Skeletal muscle tissue (tissue), 4 donors: ENCODE results near the gene MEDAG. TPM values are rescaled to one million over a fixed set of nuclear protein-coding genes. Genes with fewer than 3 reads are reported as not detected.
A peak's percentile ranks its signal among the peaks of the same experiment; 100 is the strongest.

ENCODE experiments used
- H3K27ac ChIP-seq: one replicate; pipeline ENCODE4 v1.7.0; 2013; ENCODE audit warnings: mild to moderate bottlenecking, low read depth, low read length, inconsistent platforms
- H3K27me3 ChIP-seq, 3 donors: one replicate each; pipeline ENCODE4 v1.7.0; 2013; ENCODE audit warnings: low read length in 3 of 3; ENCODE audit not compliant: control insufficient read depth in 3 of 3, insufficient read depth in 3 of 3
- H3K36me3 ChIP-seq, 3 donors: one replicate each; pipeline ENCODE4 v1.7.0; 2013; ENCODE audit warnings: low read length in 3 of 3; ENCODE audit not compliant: control insufficient read depth in 3 of 3, insufficient read depth in 3 of 3
- H3K4me1 ChIP-seq, 3 donors: one replicate each; pipeline ENCODE4 v1.7.0; 2013; ENCODE audit warnings: low read length in 3 of 3, mild to moderate bottlenecking in 3 of 3; ENCODE audit not compliant: control insufficient read depth in 3 of 3, insufficient read depth in 3 of 3
- H3K4me3 ChIP-seq, 3 donors: one replicate each; pipeline ENCODE4 v1.7.0; 2013; ENCODE audit warnings: low read length in 3 of 3
- H3K9ac ChIP-seq, 3 donors: one replicate each; pipeline ENCODE4 v1.7.0; 2013; ENCODE audit warnings: low read length in 3 of 3, mild to moderate bottlenecking in 3 of 3, moderate library complexity in 2 of 3, low read depth in 1 of 3
- H3K9me3 ChIP-seq, 3 donors: one replicate each; pipeline ENCODE4 v1.7.0; 2013; ENCODE audit warnings: low read length in 3 of 3; ENCODE audit not compliant: control insufficient read depth in 3 of 3
- total RNA-seq: library from RNA; depleted of rRNA; stranded (reverse); fragments of >200 nt; gene quantifications from one replicate; pipeline ENCODE4 v1.2.3, GENCODE V29; 2014
- donor health status: Osteomylitis.

MEDAG gene
- total RNA-seq, 1 donor from 2014 or later, result 11.5 TPM

GRCh38 chr13:30865123-30866049, 40.7 kb upstream of the MEDAG start:
- peak overlapping the region in 1 of 3 donors; percentile 42 for H3K4me3 ChIP-seq
- peak overlapping the region; percentile 28 to 73 (median 34) for H3K9ac ChIP-seq
- no peaks in the 10 kb centered on the region for H3K9me3 ChIP-seq
- H3K4me1 ChIP-seq, result peaks cover 32 to 46% (median 35%) of the 10 kb centered on the region in 3 donors
- peak overlapping the region; percentile 71 for H3K27ac ChIP-seq
- H3K27me3 ChIP-seq, result no peaks in the 10 kb centered on the region
- H3K36me3 ChIP-seq, result no peaks in the 10 kb centered on the region

GRCh38 chr13:30866677-30867076, 39.4 kb upstream of the MEDAG start:
- no peaks in the 10 kb centered on the region for H3K9me3 ChIP-seq
- H3K36me3 ChIP-seq, result no peaks in the 10 kb centered on the region
- H3K27me3 ChIP-seq, result no peaks in the 10 kb centered on the region
- H3K27ac ChIP-seq, result peak overlapping the region; percentile 71
- H3K4me1 ChIP-seq, result peaks cover 34 to 46% (median 40%) of the 10 kb centered on the region in 3 donors
- H3K9ac ChIP-seq, result no peak overlapping the region
- no peak overlapping the region for H3K4me3 ChIP-seq

DNA sequence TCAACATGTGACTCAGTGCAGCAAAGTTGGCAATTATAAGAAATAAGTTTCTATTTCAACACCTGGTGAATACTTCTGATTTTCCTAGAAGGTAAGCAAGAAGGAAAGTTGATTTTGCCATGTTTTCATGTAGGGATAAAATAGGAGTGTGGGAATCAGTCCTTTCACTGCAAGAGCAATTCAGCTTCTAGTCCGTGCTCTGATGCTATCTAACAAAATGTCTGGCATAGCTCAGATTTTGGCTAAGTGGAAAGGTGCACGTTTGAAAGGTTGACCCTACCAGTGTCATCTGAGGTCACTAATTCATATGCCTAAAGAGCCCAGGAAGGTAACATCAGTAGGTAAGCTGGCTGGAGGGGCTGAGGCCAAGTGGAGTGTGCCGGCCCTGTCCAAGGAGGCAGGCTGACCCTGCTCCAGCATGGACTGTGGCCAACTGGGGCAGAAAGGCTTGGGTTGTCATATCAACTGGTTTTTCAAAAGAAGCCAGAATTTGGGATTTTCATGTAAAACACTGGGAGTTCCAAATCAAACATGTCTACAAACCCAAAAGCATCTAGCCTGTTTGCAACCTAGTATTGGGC, 38.9 kb upstream of the MEDAG start:
- H3K27ac ChIP-seq, result no peak overlapping the region
- peak overlapping the region in 1 of 3 donors; percentile 28 for H3K9ac ChIP-seq

DNA sequence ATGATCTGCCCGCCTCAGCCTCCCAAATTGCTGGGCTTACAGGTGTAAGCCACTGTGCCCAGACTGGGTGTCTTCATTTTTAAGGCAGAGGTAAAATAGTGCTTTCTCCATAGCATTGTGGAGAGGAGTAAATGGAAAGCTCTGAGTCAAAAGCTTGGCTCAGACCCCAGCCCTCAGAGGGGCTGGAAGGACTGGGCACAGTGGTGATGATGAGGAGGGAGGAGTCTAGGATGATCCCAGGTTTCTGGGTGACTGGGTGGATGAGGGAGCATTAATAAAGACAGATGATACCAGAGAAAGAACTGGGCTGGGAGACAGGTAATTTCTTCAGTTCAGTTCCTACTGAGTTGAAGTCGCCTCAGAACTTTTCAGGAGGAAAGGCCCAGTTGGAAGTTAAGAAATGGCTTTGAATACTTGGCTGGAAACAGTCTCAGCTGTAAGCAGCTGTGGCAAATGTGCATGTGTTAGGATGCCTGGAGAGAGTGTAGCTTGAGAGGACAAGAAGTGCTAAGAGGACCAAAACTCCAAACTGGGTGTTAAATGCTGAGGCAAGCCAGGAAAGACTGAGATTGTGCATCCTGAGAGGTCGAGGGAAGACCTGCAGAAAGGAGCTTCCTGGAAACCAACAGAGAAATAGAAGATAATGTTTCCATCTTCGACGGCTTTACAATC, 37.1 kb upstream of the MEDAG start:
- no peaks in the 10 kb centered on the region for H3K9me3 ChIP-seq
- H3K36me3 ChIP-seq, result no peaks in the 10 kb centered on the region
- no peaks in the 10 kb centered on the region for H3K27me3 ChIP-seq
- H3K27ac ChIP-seq, result peak overlapping the region; percentile 78
- H3K9ac ChIP-seq, result no peak overlapping the region
- H3K4me3 ChIP-seq, result no peak overlapping the region
- H3K4me1 ChIP-seq, result peaks cover 30 to 39% (median 37%) of the 10 kb centered on the region in 3 donors

More for the DNA sequence above, 38.9 kb upstream of the MEDAG start:
- no peaks in the 10 kb centered on the region for H3K27me3 ChIP-seq
- H3K4me3 ChIP-seq, result no peak overlapping the region
- no peaks in the 10 kb centered on the region for H3K9me3 ChIP-seq
- H3K36me3 ChIP-seq, result no peaks in the 10 kb centered on the region
- H3K4me1 ChIP-seq, result peaks cover 34 to 50% (median 41%) of the 10 kb centered on the region in 3 donors

DNA sequence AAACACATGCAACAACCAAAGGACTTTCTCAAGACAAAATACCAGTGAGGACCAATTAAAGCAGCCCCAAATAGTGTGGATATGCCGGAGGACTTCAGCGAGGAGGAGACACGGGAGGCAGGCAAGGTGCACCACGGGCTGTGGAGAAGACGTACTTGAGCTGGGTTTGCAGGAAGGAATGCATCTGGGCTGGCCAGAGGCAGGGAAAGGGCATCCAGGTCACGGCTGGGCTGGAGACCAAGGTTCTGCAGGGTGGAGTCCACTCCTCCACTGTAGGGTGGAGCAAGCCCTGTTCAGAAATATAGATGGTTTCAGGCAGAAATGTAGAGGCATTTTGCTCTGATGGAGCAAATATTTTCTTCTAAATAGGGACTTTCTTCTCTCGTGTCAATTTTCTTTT, 36.6 kb upstream of the MEDAG start:
- Histone ChIP-seq H3K27ac (peak overlapping the region; percentile 78), H3K4me1 (peaks cover 25 to 34% (median 34%) of the 10 kb centered on the region in 3 donors), H3K4me3 (no peak overlapping the region), H3K36me3 (no peaks in the 10 kb centered on the region), H3K27me3 (no peaks in the 10 kb centered on the region), H3K9ac (no peak overlapping the region), H3K9me3 (no peaks in the 10 kb centered on the region)

DNA sequence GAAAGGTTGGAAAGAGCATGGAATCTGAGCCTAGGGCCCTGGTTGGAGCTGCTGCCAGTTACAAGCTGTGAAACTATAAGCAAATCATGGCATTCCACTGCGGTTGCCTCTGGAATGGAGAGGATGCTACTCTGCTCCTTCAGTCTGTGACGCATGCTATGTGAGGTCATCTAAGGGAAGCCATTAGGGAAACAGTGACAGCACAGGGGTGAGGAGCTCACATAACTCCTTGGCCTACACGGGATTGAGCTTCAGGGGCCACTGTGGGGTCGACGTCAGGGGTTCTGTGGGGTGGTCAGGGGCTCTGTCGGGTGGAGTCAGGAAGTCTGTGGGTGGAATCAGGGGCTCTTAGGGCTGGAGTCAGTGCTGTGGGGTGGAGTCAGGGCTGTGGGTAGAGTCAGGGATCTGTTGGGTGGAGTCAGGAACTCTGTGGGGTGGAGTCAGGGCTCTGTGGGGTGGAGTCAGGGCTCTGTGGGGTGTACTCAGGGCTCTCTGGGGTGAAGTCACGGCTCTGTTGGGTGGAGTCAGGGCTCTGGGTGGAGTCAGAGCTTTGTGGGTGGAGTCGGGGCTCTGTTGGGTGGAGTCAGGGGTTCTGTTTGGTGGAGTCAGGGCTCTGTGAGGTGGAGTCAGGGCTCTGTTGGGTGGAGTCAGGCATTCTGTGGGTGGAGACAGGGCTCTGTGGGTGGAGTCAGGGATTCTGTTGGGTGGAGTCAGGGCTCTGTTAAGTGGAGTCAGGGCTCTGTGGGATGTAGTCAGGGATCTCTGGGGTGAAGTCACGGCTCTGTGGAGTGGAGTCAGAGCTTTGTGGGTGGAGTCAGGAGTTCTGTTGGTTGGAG, 35.8 kb upstream of the MEDAG start:
- Histone ChIP-seq H3K4me1 (peaks cover 22 to 28% (median 27%) of the 10 kb centered on the region in 3 donors), H3K36me3 (no peaks in the 10 kb centered on the region), H3K27ac (peak overlapping the region; percentile 78), H3K9me3 (no peaks in the 10 kb centered on the region), H3K9ac (peak overlapping the region in 2 of 3 donors; percentile 27 to 54), H3K4me3 (peak overlapping the region in 2 of 3 donors; percentile 3 to 29), H3K27me3 (no peaks in the 10 kb centered on the region)

- no peak overlapping the region for H3K9ac ChIP-seq
- H3K4me3 ChIP-seq, result no peak overlapping the region
- peak overlapping the region; percentile 78 for H3K27ac ChIP-seq
- H3K36me3 ChIP-seq, result no peaks in the 10 kb centered on the region
- H3K9me3 ChIP-seq, result no peaks in the 10 kb centered on the region
- H3K4me1 ChIP-seq, result peaks cover 18 to 23% (median 22%) of the 10 kb centered on the region in 3 donors
- H3K27me3 ChIP-seq, result no peaks in the 10 kb centered on the region
Measured at GRCh38 chr13:30870916-30871587, 35.0 kb upstream of the MEDAG start.

GRCh38 chr13:30871588-30872275, 34.3 kb upstream of the MEDAG start:
- no peaks in the 10 kb centered on the region for H3K27me3 ChIP-seq
- no peak overlapping the region for H3K4me3 ChIP-seq
- peaks cover 18 to 23% (median 20%) of the 10 kb centered on the region in 3 donors for H3K4me1 ChIP-seq
- H3K36me3 ChIP-seq, result no peaks in the 10 kb centered on the region
- H3K27ac ChIP-seq, result no peak overlapping the region
- no peaks in the 10 kb centered on the region for H3K9me3 ChIP-seq
- no peak overlapping the region for H3K9ac ChIP-seq
